Ovary (tissue), 9 donors: ENCODE measurements around the gene RHOA. TPM values are rescaled to one million over a fixed set of nuclear protein-coding genes. Genes with fewer than 3 reads are reported as not detected.

Experiments used
- DNase-seq, 5 donors: peaks; one replicate each; pipeline ENCODE4 v3.0.0-alpha.2; 2019 to 2020
- H3K27ac ChIP-seq, 2 donors: fragments of 200-600 bp; one replicate each; pipeline versions ENCODE4 v1.5.1 to v1.8.0; 2019 to 2022
- H3K27me3 ChIP-seq: fragments of 200-600 bp; one replicate; pipeline ENCODE4 v1.8.0; 2022
- H3K36me3 ChIP-seq: fragments of 200-600 bp; sonication (generic); one replicate; pipeline ENCODE4 v1.5.1; 2019
- H3K4me1 ChIP-seq: one replicate; pipeline ENCODE4 v1.8.1; 2013; ENCODE audit warnings: mild to moderate bottlenecking, moderate library complexity; ENCODE audit not compliant: insufficient read depth
- H3K4me3 ChIP-seq: fragments of 200-600 bp; sonication (generic); one replicate; pipeline ENCODE4 v1.5.1; 2017
- H3K9me3 ChIP-seq, 2 donors: fragments of 200-600 bp in 1 of 2; sonication (generic) in 1 of 2; one replicate each; pipeline versions ENCODE4 v1.5.1 to v1.8.1; 2013 to 2019; ENCODE audit warnings: mild to moderate bottlenecking in 1 of 2, moderate library complexity in 1 of 2
- EP300 ChIP-seq: sonication (generic); formaldehyde crosslinking; IDR thresholded peaks from one replicate; pipeline ENCODE4 v1.6.1; 2017; ENCODE audit warnings: antibody characterized with exemption
- POLR2A ChIP-seq: fragments of 450-650 bp; IDR thresholded peaks from one replicate; pipeline ENCODE4 v1.6.1; 2017; ENCODE audit warnings: antibody characterized with exemption, mild to moderate bottlenecking, moderate library complexity
- WGBS, 3 donors: extraction: QIAGEN DNeasy Blood & Tissue Kit in 1 of 3; methylation state at CpG; one replicate each; pipeline versions ENCODE4 v1.1.5 to v1.1.7; 2013 to 2017; 5-methylcytosine and 5-hydroxymethylcytosine counted together
- intact Hi-C, 4 donors: fragments of 100-400 bp; cut with DNase I; formaldehyde crosslinking; loops; one replicate each; pipeline versions ENCODE4 v1.11.0 to v1.15.1; 2022 to 2023
- polyA plus RNA-seq, 2 donors: library from polyadenylated mRNA; stranded (reverse); fragments of 200-250 nt in 1 of 2; fragments of 350-450 nt in 1 of 2; fragmentation: Illumina TruSeq in 1 of 2; extraction: RNeasy Lipid Tissue Mini Kit (QIAGEN cat#74804) in 1 of 2; gene quantifications; one replicate each; pipeline ENCODE4 v1.2.3, GENCODE V29; 2013 to 2014
- total RNA-seq, 7 donors: library from RNA; depleted of rRNA in 2 of 7; stranded (reverse); fragments of >200 nt in 2 of 7; fragmentation: NEBNext Ultra II Directional in 3 of 7; extraction: Animal tissue kit (Norgen Biotek cat#: 25700) in 3 of 7; gene quantifications; one replicate each; pipeline versions ENCODE4 v1.1.0 to v1.2.4, GENCODE V29; 2016 to 2023
- TF ChIP-seq, protein P1 (sequence below), 3 donors: fragments of 450-650 bp in 2 of 3; fragments of 200-600 bp in 1 of 3; IDR thresholded peaks; one replicate each; pipeline versions ENCODE4 v1.5.1 to v1.8.0; 2016 to 2022; ENCODE audit warnings: antibody characterized with exemption in 3 of 3, mild to moderate bottlenecking in 1 of 3
- donor health status: DM: no; HTN: no; CAD: no; lungs with moderate emphysema.
- donor health status: DM: no; HTN: no; CAD: no.
- donor health status: Bipolar disorder and iron deficiency.
- donor health status: DM: yes; HTN: yes; CAD: no.
- donor health status: DM: no; HTN: no; CAD: no.
- donor health status: DM: yes; HTN: yes; CAD: no.

The RHOA gene
- total and polyA plus RNA-seq, 9 donors, result 293 to 878 (median 439) TPM

DNA sequence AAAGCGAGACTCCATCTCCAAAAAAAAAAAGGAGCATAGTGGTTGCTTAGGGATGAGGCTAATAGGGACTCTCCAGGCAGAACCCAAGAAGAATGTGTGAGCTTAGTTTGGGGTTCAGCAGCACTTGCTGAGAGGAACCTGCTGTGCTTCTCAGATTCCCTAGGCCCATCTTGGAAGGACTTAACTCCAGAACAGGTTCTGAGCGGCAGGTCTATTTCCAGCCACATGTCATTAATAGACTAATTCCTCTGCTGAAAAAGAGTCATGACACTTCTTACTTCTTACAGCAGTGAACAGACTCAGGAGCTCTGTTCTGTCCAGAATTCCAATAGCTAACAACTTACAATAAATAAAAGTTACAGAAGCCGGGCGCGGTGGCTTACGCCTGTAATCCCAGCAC lies 22.5 kb downstream of the RHOA start:
- Histone ChIP-seq H3K4me3 (no peak overlapping the region), H3K9me3 (no peaks in the 10 kb centered on the region), H3K4me1 (peaks cover 5% of the 10 kb centered on the region), H3K27me3 (no peaks in the 10 kb centered on the region), H3K27ac (no peak overlapping the region), H3K36me3 (no peaks in the 10 kb centered on the region)
- 95 to 98% (median 96%) methylated on average over 6 of the region's 6 CpGs for WGBS, 3 donors
- DNase-seq, result no peak
- intact Hi-C loops, result no loop called here
- TF ChIP-seq EP300 (no peak), POLR2A (no peak)
- TF ChIP-seq, protein P1, sequence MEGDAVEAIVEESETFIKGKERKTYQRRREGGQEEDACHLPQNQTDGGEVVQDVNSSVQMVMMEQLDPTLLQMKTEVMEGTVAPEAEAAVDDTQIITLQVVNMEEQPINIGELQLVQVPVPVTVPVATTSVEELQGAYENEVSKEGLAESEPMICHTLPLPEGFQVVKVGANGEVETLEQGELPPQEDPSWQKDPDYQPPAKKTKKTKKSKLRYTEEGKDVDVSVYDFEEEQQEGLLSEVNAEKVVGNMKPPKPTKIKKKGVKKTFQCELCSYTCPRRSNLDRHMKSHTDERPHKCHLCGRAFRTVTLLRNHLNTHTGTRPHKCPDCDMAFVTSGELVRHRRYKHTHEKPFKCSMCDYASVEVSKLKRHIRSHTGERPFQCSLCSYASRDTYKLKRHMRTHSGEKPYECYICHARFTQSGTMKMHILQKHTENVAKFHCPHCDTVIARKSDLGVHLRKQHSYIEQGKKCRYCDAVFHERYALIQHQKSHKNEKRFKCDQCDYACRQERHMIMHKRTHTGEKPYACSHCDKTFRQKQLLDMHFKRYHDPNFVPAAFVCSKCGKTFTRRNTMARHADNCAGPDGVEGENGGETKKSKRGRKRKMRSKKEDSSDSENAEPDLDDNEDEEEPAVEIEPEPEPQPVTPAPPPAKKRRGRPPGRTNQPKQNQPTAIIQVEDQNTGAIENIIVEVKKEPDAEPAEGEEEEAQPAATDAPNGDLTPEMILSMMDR (IDR thresholded peaks at IDR 0.05), result no peak

DNA sequence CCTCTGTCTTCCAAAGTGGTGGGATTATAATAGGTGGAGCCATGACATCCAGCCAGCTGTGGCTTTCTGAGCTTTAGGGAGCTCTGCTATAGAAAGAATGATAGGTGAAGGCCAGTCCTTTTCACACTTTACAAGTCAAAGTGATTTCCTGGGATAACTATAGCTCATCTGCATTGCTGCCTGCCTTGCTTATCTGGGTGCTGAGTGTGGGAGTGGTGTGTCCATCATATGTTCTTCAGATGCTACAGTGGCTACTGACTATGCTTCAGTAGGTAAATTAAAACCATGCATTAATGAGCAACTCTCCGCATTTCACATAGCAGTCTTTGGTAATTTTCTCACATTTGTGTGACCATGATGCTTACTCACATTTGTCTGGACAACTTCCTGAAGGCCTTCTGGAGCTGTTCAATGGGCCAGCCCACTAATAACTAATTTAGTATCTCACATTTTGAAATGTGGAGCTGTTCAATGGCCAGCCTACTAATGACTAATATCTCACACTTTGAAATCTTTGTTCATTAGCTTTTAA lies 23.4 kb downstream of the RHOA start:
- TF ChIP-seq EP300 (no peak), POLR2A (no peak)
- TF ChIP-seq, protein P1 (IDR thresholded peaks at IDR 0.05), result no peak
- Histone ChIP-seq H3K27ac (no peak overlapping the region), H3K36me3 (no peaks in the 10 kb centered on the region), H3K4me3 (no peak overlapping the region), H3K9me3 (no peaks in the 10 kb centered on the region), H3K4me1 (peaks cover 9% of the 10 kb centered on the region), H3K27me3 (no peaks in the 10 kb centered on the region)
- DNase-seq, result no peak
- intact Hi-C loops, result no loop called here
- WGBS, 3 donors, result 81 to 89% (median 88%) methylated on average over 1 of the region's 1 CpG

DNA sequence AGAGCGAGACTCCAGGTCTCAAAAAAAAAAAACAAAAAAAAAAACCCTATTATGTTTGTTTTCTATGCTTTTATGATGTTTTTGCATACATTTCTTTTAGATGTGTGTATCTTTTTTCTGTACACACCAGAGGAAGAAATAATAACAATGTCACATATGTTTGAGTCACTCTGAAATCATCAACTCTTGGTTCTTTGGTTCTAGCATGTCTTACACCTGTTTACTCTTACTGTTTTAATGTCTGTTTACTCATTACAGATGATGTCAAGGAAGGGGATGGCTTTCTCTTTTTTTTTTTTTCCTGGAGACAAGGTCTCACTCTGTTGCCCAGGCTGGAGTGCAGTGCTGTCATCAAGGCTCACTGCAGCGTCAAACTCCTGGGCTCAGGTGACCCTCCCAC lies 24.1 kb downstream of the RHOA start:
- H3K36me3 ChIP-seq, result no peaks in the 10 kb centered on the region
- H3K4me1 ChIP-seq, result peaks cover 6% of the 10 kb centered on the region
- no peak for DNase-seq
- WGBS, 3 donors, result 88 to 96% (median 89%) methylated on average over 2 of the region's 2 CpGs
- no peaks in the 10 kb centered on the region for H3K9me3 ChIP-seq
- TF ChIP-seq, protein P1 (IDR thresholded peaks at IDR 0.05), result no peak
- TF ChIP-seq EP300 (no peak), POLR2A (no peak)
- intact Hi-C loops, result no loop called here
- no peak overlapping the region for H3K4me3 ChIP-seq
- no peaks in the 10 kb centered on the region for H3K27me3 ChIP-seq
- no peak overlapping the region for H3K27ac ChIP-seq

DNA sequence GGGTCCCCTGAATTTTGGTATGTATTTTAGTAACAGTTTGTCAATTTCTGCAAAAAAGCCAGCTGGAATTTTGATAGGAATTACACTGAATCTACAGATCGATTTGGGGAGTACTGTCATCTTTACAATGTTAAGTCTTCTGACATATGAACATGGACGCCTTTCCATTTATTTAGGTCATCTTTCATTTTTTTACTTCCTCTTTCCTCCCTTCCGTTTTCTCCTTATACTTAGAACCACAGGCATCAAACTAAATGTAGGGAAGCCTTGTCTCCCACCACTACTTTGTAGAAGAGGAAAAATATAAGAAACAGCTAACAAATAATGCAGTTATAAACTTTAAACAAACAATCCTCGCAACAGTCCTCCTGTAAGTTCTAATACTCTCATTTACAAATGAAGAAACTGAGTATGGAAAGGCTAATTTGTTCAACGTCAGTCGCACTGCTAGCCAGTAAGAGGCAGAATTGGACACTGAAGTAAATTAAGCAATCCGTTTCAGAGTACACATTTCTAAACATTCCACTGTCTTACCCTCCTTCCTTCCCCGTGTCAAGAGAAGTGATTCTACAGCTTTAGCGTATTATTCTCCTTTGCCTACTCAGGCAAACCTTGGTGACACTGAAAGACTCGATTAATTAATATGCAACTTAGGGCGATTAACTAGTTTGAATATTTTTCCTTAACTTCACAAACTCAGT lies 25.6 kb downstream of the RHOA start:
- H3K36me3 ChIP-seq, result no peaks in the 10 kb centered on the region
- no peak overlapping the region for H3K4me3 ChIP-seq
- H3K27me3 ChIP-seq, result no peaks in the 10 kb centered on the region
- TF ChIP-seq POLR2A (no peak), EP300 (no peak)
- TF ChIP-seq, protein P1 (IDR thresholded peaks at IDR 0.05), result no peak
- DNase-seq, result no peak
- 70 to 75% (median 73%) methylated on average over 11 of the region's 11 CpGs for WGBS, 3 donors
- H3K4me1 ChIP-seq, result peaks cover 6% of the 10 kb centered on the region
- H3K27ac ChIP-seq, result no peak overlapping the region
- intact Hi-C loops, result no loop called here
- no peaks in the 10 kb centered on the region for H3K9me3 ChIP-seq
